ENCODE measurements around the gene TRAF3IP1. TPM values are rescaled to one million over a fixed set of nuclear protein-coding genes. Genes with fewer than 3 reads are reported as not detected.
"Not testable (repeated sequence)": the region's sequence is repeated elsewhere in the genome, so short reads cannot be mapped to it uniquely, and the experiment has no call there.

Gene TRAF3IP1
- total and polyA plus RNA-seq, 2 donors, result 2.7 to 5.1 TPM

DNA sequence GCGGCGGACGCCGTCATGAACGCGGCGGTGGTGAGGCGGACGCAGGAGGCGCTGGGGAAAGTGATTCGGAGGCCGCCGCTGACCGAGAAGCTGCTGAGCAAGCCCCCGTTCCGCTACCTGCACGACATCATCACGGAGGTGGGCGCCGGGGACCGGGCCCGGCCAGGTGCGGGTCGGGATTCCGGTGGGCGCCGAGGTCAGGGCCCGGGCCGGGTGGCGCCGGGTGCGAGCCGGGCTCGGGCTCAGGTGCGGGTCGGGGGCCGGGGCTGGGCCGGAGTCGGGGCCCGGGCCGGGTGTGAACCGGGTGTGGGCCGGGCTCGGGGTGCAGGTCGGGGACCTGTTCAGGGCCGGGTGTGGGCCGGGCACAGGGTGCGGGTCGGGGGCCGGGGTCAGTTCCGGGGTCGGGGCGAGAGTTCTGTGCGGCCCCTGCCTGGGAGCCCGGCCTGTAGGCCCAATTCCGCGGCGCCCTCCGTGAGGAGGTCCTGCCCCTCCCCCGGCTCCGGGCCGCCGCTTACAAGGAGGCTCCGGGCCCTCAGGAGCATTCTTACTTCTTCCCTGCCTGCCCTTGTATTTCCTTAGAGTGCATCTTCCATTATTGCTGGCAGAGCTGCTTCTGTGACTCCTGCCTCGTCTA, 447 bp downstream of the TRAF3IP1 start:
- Histone ChIP-seq H3K36me3 (ENCODE audit: control insufficient read depth in 2 of 2, insufficient read depth in 2 of 2, low read length in 1 of 2) (no peaks in the 10 kb centered on the region), H3K27me3 (ENCODE audit: control insufficient read depth in 2 of 2, insufficient read depth in 1 of 2, low read length in 1 of 2) (peaks cover 0 to 38% of the 10 kb centered on the region in 2 donors), H3K4me1 (ENCODE audit: control insufficient read depth in 2 of 2, insufficient read depth in 2 of 2, low read length in 2 of 2) (peaks cover 0 to 5% of the 10 kb centered on the region in 2 donors), H3K4me3 (ENCODE audit: low read length in 2 of 2) (peak overlapping the region; percentile 34 to 83), H3K9me3 (ENCODE audit: control insufficient read depth in 2 of 2, insufficient read depth in 1 of 2, low read length in 1 of 2) (no peaks in the 10 kb centered on the region), H3K27ac (ENCODE audit: low read depth in 1 of 2, low read length in 1 of 2) (no peak overlapping the region)
- no peak for DNase-seq (ENCODE audit: low read depth in 6 of 9, low spot score in 9 of 9)
- WGBS, result 3% methylated on average over 65 of the region's 65 CpGs

DNA sequence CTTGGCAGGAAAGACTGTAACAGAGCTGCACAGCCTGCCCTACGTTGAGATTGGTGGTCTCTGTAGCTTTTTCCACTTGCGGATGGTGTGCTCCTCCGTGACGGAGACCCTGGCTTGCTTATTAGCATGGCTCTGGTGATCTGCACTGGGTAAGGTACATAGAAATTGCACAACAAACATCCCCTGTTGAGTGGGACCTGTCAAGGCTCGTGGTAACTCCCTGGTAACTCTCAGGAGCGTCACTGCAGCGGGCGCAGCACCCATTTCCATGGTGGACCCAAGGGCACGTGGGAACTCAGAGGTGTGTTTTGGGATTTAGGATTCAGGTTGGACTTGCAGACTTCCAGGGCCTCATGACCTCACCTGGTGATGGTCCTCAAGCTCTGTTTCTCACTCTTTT, 1.1 kb downstream of the TRAF3IP1 start:
- no peak overlapping the region for H3K4me3 ChIP-seq (ENCODE audit: low read length in 2 of 2)
- WGBS, result 94% methylated on average over 9 of the region's 9 CpGs

DNA sequence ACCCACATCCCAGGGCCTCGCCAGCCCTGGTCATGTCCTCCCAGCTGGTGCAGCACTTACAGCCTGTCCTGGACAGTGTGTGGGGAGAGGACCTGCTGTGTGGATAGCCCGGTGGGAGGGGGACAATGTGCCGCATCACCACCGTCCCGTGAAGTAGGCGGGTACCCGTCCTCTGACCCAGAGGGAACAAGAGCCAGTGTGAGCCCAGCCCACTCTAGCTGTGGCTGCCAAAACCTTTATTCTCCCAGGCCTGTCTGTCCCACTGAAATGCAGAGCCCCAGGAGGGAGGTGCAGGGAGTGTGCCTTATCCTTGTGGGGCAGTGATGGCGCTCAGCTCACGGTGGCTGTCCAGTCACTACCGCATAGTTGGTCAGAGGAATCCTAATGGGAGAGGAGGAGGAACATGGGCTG, 1.7 kb downstream of the TRAF3IP1 start:
- Histone ChIP-seq H3K9me3 (ENCODE audit: control insufficient read depth in 2 of 2, insufficient read depth in 1 of 2, low read length in 1 of 2) (no peaks in the 10 kb centered on the region), H3K4me1 (ENCODE audit: control insufficient read depth in 2 of 2, insufficient read depth in 2 of 2, low read length in 2 of 2) (peaks cover 0 to 5% of the 10 kb centered on the region in 2 donors), H3K4me3 (ENCODE audit: low read length in 2 of 2) (no peak overlapping the region), H3K36me3 (ENCODE audit: control insufficient read depth in 2 of 2, insufficient read depth in 2 of 2, low read length in 1 of 2) (no peaks in the 10 kb centered on the region), H3K27me3 (ENCODE audit: control insufficient read depth in 2 of 2, insufficient read depth in 1 of 2, low read length in 1 of 2) (peaks cover 0 to 38% of the 10 kb centered on the region in 2 donors), H3K27ac (ENCODE audit: low read depth in 1 of 2, low read length in 1 of 2) (no peak overlapping the region)
- no peak for DNase-seq (ENCODE audit: low read depth in 6 of 9, low spot score in 9 of 9)
- 99% methylated on average over 10 of the region's 10 CpGs for WGBS

More for the DNA sequence above, 1.1 kb downstream of the TRAF3IP1 start:
- DNase-seq (ENCODE audit: low read depth in 6 of 9, low spot score in 9 of 9), result no peak
- Histone ChIP-seq H3K9me3 (ENCODE audit: control insufficient read depth in 2 of 2, insufficient read depth in 1 of 2, low read length in 1 of 2) (no peaks in the 10 kb centered on the region), H3K27ac (ENCODE audit: low read depth in 1 of 2, low read length in 1 of 2) (no peak overlapping the region), H3K27me3 (ENCODE audit: control insufficient read depth in 2 of 2, insufficient read depth in 1 of 2, low read length in 1 of 2) (peaks cover 0 to 38% of the 10 kb centered on the region in 2 donors), H3K4me1 (ENCODE audit: control insufficient read depth in 2 of 2, insufficient read depth in 2 of 2, low read length in 2 of 2) (peaks cover 0 to 5% of the 10 kb centered on the region in 2 donors), H3K36me3 (ENCODE audit: control insufficient read depth in 2 of 2, insufficient read depth in 2 of 2, low read length in 1 of 2) (no peaks in the 10 kb centered on the region)

DNA sequence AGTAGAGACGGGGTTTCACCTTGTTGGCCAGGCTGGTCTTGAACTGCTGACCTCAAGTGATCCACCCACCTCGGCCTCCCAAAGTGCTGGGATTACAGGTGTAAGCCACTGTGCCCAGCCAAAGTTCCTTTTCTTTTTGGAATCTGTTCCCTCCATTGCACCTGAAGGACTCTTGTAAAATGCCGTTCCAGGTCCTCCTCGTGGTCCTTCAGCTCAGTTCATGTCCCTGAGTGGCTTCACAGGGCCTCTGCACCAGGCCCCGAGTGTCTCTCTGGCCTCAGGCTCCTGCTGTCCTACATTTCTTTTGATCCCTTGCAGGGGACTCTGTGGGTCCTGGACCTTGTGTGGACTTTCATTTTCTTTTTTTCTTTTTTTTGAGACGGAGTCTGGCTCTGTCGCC, 3.9 kb downstream of the TRAF3IP1 start:
- H3K4me3 ChIP-seq (ENCODE audit: low read length in 2 of 2); H3K27ac ChIP-seq (ENCODE audit: low read depth in 1 of 2, low read length in 1 of 2); H3K4me1 ChIP-seq (ENCODE audit: control insufficient read depth in 2 of 2, insufficient read depth in 2 of 2, low read length in 2 of 2); H3K36me3 ChIP-seq (ENCODE audit: control insufficient read depth in 2 of 2, insufficient read depth in 2 of 2, low read length in 1 of 2); H3K9me3 ChIP-seq (ENCODE audit: control insufficient read depth in 2 of 2, insufficient read depth in 1 of 2, low read length in 1 of 2); DNase-seq (ENCODE audit: low read depth in 6 of 9, low spot score in 9 of 9): not testable (repeated sequence)
- WGBS, result 97% methylated on average over 7 of the region's 7 CpGs
- H3K27me3 ChIP-seq (ENCODE audit: control insufficient read depth in 2 of 2, insufficient read depth in 1 of 2, low read length in 1 of 2), result peaks cover 0 to 22% of the 10 kb centered on the region in 2 donors

DNA sequence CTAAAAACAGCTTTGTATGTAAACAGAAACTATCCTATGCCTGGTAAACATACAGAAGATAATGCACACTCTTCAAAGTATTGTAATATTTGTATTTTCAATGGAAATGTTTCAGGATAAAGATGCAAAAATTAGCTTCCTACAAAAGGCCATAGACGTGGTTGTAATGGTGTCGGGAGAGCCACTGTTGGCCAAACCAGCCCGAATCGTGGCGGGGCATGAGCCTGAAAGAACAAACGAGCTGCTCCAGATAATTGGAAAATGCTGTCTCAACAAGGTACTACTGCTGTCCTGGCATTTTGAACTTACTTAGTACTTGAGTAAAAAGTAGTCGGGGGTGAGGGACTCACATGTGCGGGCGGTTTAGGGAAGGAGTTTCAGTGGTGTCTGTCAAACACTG, 5.4 kb downstream of the TRAF3IP1 start:
- peaks cover 0 to 12% of the 10 kb centered on the region in 2 donors for H3K27me3 ChIP-seq (ENCODE audit: control insufficient read depth in 2 of 2, insufficient read depth in 1 of 2, low read length in 1 of 2)
- no peak overlapping the region for H3K4me3 ChIP-seq (ENCODE audit: low read length in 2 of 2)
- H3K4me1 ChIP-seq (ENCODE audit: control insufficient read depth in 2 of 2, insufficient read depth in 2 of 2, low read length in 2 of 2), result no peaks in the 10 kb centered on the region
- DNase-seq (ENCODE audit: low read depth in 6 of 9, low spot score in 9 of 9), result no peak
- WGBS, result 96% methylated on average over 9 of the region's 9 CpGs
- no peaks in the 10 kb centered on the region for H3K36me3 ChIP-seq (ENCODE audit: control insufficient read depth in 2 of 2, insufficient read depth in 2 of 2, low read length in 1 of 2)
- H3K9me3 ChIP-seq (ENCODE audit: control insufficient read depth in 2 of 2, insufficient read depth in 1 of 2, low read length in 1 of 2), result no peaks in the 10 kb centered on the region
- no peak overlapping the region for H3K27ac ChIP-seq (ENCODE audit: low read depth in 1 of 2, low read length in 1 of 2)

DNA sequence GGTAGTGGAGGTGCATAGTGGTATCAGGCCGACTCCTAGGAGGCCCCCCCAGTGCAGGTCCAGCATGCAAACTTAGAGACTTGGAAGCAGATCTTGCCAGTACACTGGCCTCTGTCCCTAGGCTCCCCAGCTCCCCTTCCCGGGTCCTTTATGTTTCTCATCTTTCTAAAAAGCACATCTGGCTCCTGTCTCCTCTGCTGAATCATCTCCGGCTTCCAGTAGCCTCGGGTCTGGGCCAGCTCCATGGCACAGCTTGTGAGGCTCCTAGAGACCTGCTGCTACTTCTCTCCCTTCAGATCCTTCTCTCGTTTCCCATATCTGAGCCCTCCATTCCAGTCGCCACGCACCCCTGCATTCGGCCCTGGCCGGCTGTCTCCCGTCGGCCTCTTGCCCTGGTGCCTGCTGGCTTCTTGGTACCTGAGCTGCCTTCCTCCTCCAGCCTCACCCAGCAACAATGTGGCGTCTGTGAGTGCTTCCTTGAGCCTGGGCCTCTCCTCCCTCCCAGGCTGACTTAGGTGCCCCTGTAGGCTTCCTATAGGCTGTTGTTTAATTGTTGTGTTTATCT, 6.6 kb downstream of the TRAF3IP1 start:
- no peak for DNase-seq (ENCODE audit: low read depth in 6 of 9, low spot score in 9 of 9)
- H3K9me3 ChIP-seq (ENCODE audit: control insufficient read depth in 2 of 2, insufficient read depth in 1 of 2, low read length in 1 of 2), result no peaks in the 10 kb centered on the region
- H3K36me3 ChIP-seq (ENCODE audit: control insufficient read depth in 2 of 2, insufficient read depth in 2 of 2, low read length in 1 of 2), result no peaks in the 10 kb centered on the region
- H3K4me1 ChIP-seq (ENCODE audit: control insufficient read depth in 2 of 2, insufficient read depth in 2 of 2, low read length in 2 of 2), result no peaks in the 10 kb centered on the region
- peaks cover 0 to 2% of the 10 kb centered on the region in 2 donors for H3K27me3 ChIP-seq (ENCODE audit: control insufficient read depth in 2 of 2, insufficient read depth in 1 of 2, low read length in 1 of 2)
- H3K4me3 ChIP-seq (ENCODE audit: low read length in 2 of 2), result no peak overlapping the region
- H3K27ac ChIP-seq (ENCODE audit: low read depth in 1 of 2, low read length in 1 of 2), result no peak overlapping the region
- WGBS, result 96% methylated on average over 12 of the region's 12 CpGs

DNA sequence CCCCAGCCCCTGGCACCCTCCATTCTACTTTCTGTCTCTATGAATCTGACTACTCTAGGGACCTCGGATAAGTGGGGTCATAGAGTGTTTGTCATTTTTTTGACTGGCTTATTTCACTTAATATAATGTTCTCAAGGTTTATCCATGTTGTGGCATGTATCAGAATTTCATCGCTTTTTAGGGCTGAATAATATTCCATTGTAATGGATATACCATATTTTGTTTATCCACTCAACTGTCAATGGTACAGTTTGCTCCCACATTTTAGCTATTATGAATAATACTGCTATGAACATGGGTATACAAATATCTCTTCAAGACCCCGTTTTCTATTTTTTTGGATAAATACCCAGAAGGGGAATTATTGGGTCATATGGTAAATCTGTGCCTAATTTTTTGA, 7.4 kb downstream of the TRAF3IP1 start:
- DNase-seq (ENCODE audit: low read depth in 6 of 9, low spot score in 9 of 9), result no peak
- Histone ChIP-seq H3K27ac (ENCODE audit: low read depth in 1 of 2, low read length in 1 of 2) (no peak overlapping the region), H3K36me3 (ENCODE audit: control insufficient read depth in 2 of 2, insufficient read depth in 2 of 2, low read length in 1 of 2) (no peaks in the 10 kb centered on the region), H3K27me3 (ENCODE audit: control insufficient read depth in 2 of 2, insufficient read depth in 1 of 2, low read length in 1 of 2) (no peaks in the 10 kb centered on the region), H3K4me1 (ENCODE audit: control insufficient read depth in 2 of 2, insufficient read depth in 2 of 2, low read length in 2 of 2) (no peaks in the 10 kb centered on the region), H3K9me3 (ENCODE audit: control insufficient read depth in 2 of 2, insufficient read depth in 1 of 2, low read length in 1 of 2) (no peaks in the 10 kb centered on the region), H3K4me3 (ENCODE audit: low read length in 2 of 2) (no peak overlapping the region)
- WGBS, result 98% methylated on average over 3 of the region's 3 CpGs

DNA sequence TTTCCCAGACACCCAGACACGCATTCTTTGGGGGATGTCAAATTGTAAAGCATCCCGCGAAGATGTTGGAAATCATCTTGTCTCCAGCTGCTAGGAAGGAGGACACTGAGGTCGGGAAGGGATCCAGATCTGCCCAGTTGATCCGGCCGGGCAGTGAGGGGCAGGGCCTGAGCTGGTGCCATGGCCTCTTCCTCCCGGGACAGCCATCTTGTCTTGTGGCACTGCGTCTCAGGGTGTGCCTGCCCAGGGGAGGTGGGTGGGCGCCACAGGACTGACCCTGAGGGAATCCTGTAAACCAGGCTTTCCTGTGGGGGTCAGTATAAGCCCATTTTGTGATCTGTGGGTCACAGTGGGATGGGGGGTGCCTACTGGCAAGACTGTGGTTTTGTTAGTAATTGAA, 10.1 kb downstream of the TRAF3IP1 start:
- no peaks in the 10 kb centered on the region for H3K27me3 ChIP-seq (ENCODE audit: control insufficient read depth in 2 of 2, insufficient read depth in 1 of 2, low read length in 1 of 2)
- WGBS, result 92% methylated on average over 9 of the region's 9 CpGs
- H3K4me1 ChIP-seq (ENCODE audit: control insufficient read depth in 2 of 2, insufficient read depth in 2 of 2, low read length in 2 of 2), result no peaks in the 10 kb centered on the region
- H3K36me3 ChIP-seq (ENCODE audit: control insufficient read depth in 2 of 2, insufficient read depth in 2 of 2, low read length in 1 of 2), result no peaks in the 10 kb centered on the region
- no peak for DNase-seq (ENCODE audit: low read depth in 6 of 9, low spot score in 9 of 9)
- H3K27ac ChIP-seq (ENCODE audit: low read depth in 1 of 2, low read length in 1 of 2), result no peak overlapping the region
- no peaks in the 10 kb centered on the region for H3K9me3 ChIP-seq (ENCODE audit: control insufficient read depth in 2 of 2, insufficient read depth in 1 of 2, low read length in 1 of 2)
- no peak overlapping the region for H3K4me3 ChIP-seq (ENCODE audit: low read length in 2 of 2)

DNA sequence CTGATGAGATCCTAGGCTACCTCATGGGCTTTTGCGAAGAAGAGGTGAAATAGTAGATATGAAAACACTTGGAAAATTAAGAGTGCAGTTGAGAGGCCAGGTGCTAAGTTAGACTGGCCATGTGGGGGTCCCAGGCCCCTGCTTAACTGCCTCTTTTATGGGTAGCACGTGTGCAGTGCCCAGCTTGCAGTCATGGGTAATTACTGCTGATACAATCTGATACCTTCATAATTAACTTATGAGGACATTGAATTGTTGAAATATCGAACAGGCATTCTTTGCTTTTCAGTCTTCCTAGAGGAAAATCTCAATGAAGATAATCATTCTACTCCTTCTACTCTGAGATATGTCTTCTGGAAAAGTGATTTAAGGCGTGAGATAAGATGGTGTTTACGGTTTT, 11.6 kb downstream of the TRAF3IP1 start:
- H3K27me3 ChIP-seq (ENCODE audit: control insufficient read depth in 2 of 2, insufficient read depth in 1 of 2, low read length in 1 of 2), result no peaks in the 10 kb centered on the region
- no peak overlapping the region for H3K27ac ChIP-seq (ENCODE audit: low read depth in 1 of 2, low read length in 1 of 2)
- H3K4me1 ChIP-seq (ENCODE audit: control insufficient read depth in 2 of 2, insufficient read depth in 2 of 2, low read length in 2 of 2), result no peaks in the 10 kb centered on the region
- H3K36me3 ChIP-seq (ENCODE audit: control insufficient read depth in 2 of 2, insufficient read depth in 2 of 2, low read length in 1 of 2), result no peaks in the 10 kb centered on the region
- WGBS, result 95% methylated on average over 5 of the region's 5 CpGs
- no peak for DNase-seq (ENCODE audit: low read depth in 6 of 9, low spot score in 9 of 9)
- no peak overlapping the region for H3K4me3 ChIP-seq (ENCODE audit: low read length in 2 of 2)
- no peaks in the 10 kb centered on the region for H3K9me3 ChIP-seq (ENCODE audit: control insufficient read depth in 2 of 2, insufficient read depth in 1 of 2, low read length in 1 of 2)

Data from thymus (tissue), 11 donors.